LNCAP (cell line): ENCODE results near the gene COA6.

Experiments used
- CTCF ChIP-seq: fragments of 450-650 bp; IDR thresholded peaks from 2 replicates; pipeline ENCODE4 v1.5.1; 2017; ENCODE audit warnings: mild to moderate bottlenecking

The COA6 gene

DNA sequence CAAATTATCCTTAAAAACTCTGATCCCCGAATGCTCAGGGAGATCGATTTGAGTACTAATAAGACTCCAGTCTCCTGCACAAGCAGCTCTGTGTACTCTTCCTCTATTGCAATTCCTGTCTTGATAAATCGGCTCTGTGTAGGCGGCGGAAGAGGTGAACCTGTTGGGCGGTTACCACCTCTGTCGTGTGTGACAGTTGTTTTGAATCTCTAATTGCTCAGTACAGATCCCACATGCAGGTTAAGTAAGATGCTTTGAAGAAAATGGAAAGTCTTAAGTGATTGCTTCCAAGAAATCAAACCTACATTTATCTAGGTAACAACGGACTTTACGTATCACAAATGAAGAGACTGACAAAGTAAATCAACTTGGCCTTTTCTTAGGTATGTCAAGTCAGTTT, 35.5 kb downstream of the COA6 start:
- TF ChIP-seq CTCF = no peak

DNA sequence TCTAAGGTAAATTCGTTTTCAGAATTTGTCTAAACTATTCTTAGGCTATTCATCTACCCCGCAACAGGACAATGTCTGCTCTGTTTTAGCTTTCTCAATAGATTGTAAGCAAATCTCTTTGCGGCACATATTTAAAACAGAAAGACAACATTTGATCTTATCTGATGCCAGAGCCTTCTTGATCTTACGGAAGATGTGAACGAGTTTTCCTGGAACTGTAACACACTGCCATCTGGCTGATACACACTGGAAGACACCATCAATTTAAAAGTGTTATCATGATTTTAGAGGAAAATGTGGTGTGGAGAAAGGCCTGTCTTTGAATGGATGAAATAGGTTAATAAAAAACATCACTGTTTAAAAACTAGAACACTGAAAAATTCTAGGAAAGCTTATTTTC, 36.1 kb downstream of the COA6 start:
- peak; percentile 69; the same call in 1 of the 2 replicates for TF ChIP-seq CTCF

DNA sequence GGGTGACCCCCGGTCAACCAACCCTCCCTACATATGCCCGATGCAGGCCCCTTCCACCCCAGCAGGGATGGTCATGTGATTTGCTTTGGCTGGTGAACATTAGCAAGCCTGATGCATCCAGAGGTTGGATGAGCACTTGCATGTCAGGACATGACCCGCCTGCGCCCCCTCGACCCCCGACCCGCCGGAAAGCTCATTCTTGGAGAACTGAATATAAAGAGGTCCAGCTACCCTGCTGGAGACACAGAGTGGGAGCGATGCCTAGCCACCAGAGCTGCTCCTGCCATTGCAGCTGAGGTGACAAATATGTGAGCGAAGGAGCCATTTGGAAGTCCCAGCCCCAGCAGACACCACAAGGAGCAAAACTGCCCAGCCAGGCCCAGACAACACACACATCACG, 39.6 kb downstream of the COA6 start:
- TF ChIP-seq CTCF = no peak

- TF ChIP-seq CTCF = no peak
These were observed 40.2 kb downstream of the COA6 start for GRCh38 chr1:234413485-234413884.

DNA sequence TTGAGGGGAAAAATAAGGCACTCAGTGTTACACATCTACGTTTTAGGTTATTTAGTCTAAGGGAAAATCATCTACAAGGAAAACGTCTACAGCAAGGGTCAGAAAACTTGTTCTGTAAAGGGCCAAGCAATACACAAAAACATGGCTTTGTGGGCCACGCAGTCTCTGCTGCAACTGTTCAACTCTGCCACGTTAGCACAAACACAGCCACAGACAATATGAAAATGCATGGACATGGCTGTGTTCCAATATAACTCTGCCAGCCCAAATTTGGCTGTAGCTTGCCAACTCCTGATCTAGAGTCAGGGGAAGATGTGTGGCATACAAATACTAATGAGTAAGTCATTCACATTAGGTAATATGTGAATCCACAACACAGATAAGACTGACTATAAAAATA, 40.7 kb downstream of the COA6 start:
- TF ChIP-seq CTCF = no peak

DNA sequence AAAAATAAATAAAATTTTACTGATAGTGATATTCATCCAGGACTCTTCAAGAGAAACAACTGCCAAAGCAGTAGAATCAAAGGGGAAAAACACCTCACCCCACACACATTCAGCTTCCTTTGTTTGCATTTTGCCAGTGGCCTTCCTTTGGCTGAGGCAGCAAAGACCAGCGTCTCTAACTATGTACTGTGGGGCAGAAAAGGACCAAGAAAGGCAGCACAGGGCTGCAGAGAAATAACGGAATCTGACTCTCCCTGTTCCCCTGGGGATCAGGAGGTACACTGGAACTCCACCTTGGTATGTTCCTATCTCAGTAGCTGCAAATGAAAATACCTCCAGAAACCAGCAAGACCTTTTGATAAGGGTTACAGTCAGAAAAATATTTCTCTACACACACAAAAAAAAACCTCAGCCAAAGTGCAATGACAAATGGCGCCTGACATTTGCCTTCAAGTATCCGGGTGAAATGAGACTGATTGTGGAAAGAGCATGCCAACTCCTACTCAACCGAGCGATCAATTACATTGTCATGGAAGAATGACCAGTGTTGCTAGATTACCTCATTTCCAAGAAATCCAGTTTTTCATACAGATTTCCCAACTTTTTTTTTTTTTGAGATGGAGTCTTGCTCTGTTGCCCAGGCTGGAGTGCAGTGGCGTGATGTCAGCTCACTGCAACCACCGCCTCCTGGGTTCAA, 54.8 kb downstream of the COA6 start:
- no peak for TF ChIP-seq CTCF

GRCh38 chr1:234429434-234429806, 56.2 kb downstream of the COA6 start:
- no peak for TF ChIP-seq CTCF

DNA sequence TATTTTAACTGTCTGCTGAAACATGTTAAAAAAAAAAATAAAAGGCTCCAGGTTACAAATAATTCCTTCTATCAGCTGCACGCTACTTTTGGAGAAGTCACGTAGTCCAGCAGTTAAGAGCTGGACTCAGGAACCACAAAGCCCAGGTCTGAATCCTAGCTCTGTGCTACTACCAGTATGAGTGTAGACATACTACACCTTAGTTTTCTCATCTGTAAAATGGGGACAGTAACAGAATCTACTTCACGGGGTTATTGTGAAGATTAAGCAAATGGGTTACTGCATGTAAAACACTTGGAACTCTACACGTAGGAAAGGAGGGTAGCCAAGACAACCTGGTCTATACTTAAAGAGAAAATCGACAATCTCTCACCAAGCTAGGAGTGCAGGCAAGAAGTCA, 57.4 kb downstream of the COA6 start:
- no peak for TF ChIP-seq CTCF
